Measurements from ENCODE around the gene KCNJ12. TPM values are rescaled to one million over a fixed set of nuclear protein-coding genes. Genes with fewer than 3 reads are reported as not detected.

The KCNJ12 gene
- total and polyA plus RNA-seq, 4 donors, result 2.6 to 7.0 (median 3.4) TPM

- Histone ChIP-seq H3K27me3 (ENCODE audit: control insufficient read depth, insufficient read depth, low read length) (peaks cover 40% of the 10 kb centered on the region), H3K4me3 (ENCODE audit: low read depth, low read length) (no peak overlapping the region), H3K36me3 (ENCODE audit: control insufficient read depth, insufficient read depth, low read length) (peaks cover 6% of the 10 kb centered on the region), H3K27ac (ENCODE audit: low read depth, low read length) (no peak overlapping the region), H3K4me1 (ENCODE audit: control insufficient read depth, insufficient read depth, low read length) (peaks cover 45% of the 10 kb centered on the region), H3K9me3 (ENCODE audit: control insufficient read depth, insufficient read depth, low read length) (no peaks in the 10 kb centered on the region)
- no peak for DNase-seq (ENCODE audit: low read depth in 4 of 6, low spot score in 6 of 6)
- WGBS (ENCODE audit: insufficient coverage), result 84% methylated on average over 5 of the region's 8 CpGs
Observed at GRCh38 chr17:21374441-21375161, 1.6 kb upstream of the KCNJ12 start.

GRCh38 chr17:21375162-21375560, 996 bp upstream of the KCNJ12 start:
- Histone ChIP-seq H3K9me3 (ENCODE audit: control insufficient read depth, insufficient read depth, low read length) (no peaks in the 10 kb centered on the region), H3K4me3 (ENCODE audit: low read depth, low read length) (no peak overlapping the region), H3K4me1 (ENCODE audit: control insufficient read depth, insufficient read depth, low read length) (peaks cover 45% of the 10 kb centered on the region), H3K27ac (ENCODE audit: low read depth, low read length) (no peak overlapping the region), H3K27me3 (ENCODE audit: control insufficient read depth, insufficient read depth, low read length) (peaks cover 40% of the 10 kb centered on the region), H3K36me3 (ENCODE audit: control insufficient read depth, insufficient read depth, low read length) (peaks cover 6% of the 10 kb centered on the region)
- no peak for DNase-seq (ENCODE audit: low read depth in 4 of 6, low spot score in 6 of 6)
- 41% methylated on average over 5 of the region's 7 CpGs for WGBS (ENCODE audit: insufficient coverage)

GRCh38 chr17:21375757-21376080, 438 bp upstream of the KCNJ12 start:
- Histone ChIP-seq H3K4me3 (ENCODE audit: low read depth, low read length) (no peak overlapping the region), H3K36me3 (ENCODE audit: control insufficient read depth, insufficient read depth, low read length) (peaks cover 6% of the 10 kb centered on the region), H3K27ac (ENCODE audit: low read depth, low read length) (no peak overlapping the region), H3K9me3 (ENCODE audit: control insufficient read depth, insufficient read depth, low read length) (no peaks in the 10 kb centered on the region), H3K4me1 (ENCODE audit: control insufficient read depth, insufficient read depth, low read length) (peaks cover 40% of the 10 kb centered on the region), H3K27me3 (ENCODE audit: control insufficient read depth, insufficient read depth, low read length) (peaks cover 40% of the 10 kb centered on the region)
- no peak for DNase-seq (ENCODE audit: low read depth in 4 of 6, low spot score in 6 of 6)
- 43% methylated on average over 11 of the region's 11 CpGs for WGBS (ENCODE audit: insufficient coverage)

- Histone ChIP-seq H3K4me1 (ENCODE audit: control insufficient read depth, insufficient read depth, low read length) (peaks cover 36% of the 10 kb centered on the region), H3K9me3 (ENCODE audit: control insufficient read depth, insufficient read depth, low read length) (no peaks in the 10 kb centered on the region), H3K4me3 (ENCODE audit: low read depth, low read length) (peak overlapping the region; percentile 31), H3K36me3 (ENCODE audit: control insufficient read depth, insufficient read depth, low read length) (peaks cover 6% of the 10 kb centered on the region), H3K27ac (ENCODE audit: low read depth, low read length) (no peak overlapping the region), H3K27me3 (ENCODE audit: control insufficient read depth, insufficient read depth, low read length) (peaks cover 42% of the 10 kb centered on the region)
- WGBS (ENCODE audit: insufficient coverage), result 1% methylated on average over 69 of the region's 80 CpGs
- DNase-seq (ENCODE audit: low read depth in 4 of 6, low spot score in 6 of 6), result peak in 2 of 6 donors; percentile 40 to 49
Observed at GRCh38 chr17:21376759-21377690, 868 bp downstream of the KCNJ12 start.

- DNase-seq (ENCODE audit: low read depth in 4 of 6, low spot score in 6 of 6), result no peak
- Histone ChIP-seq H3K36me3 (ENCODE audit: control insufficient read depth, insufficient read depth, low read length) (peaks cover 6% of the 10 kb centered on the region), H3K9me3 (ENCODE audit: control insufficient read depth, insufficient read depth, low read length) (no peaks in the 10 kb centered on the region), H3K27me3 (ENCODE audit: control insufficient read depth, insufficient read depth, low read length) (peaks cover 42% of the 10 kb centered on the region), H3K4me3 (ENCODE audit: low read depth, low read length) (no peak overlapping the region), H3K27ac (ENCODE audit: low read depth, low read length) (no peak overlapping the region), H3K4me1 (ENCODE audit: control insufficient read depth, insufficient read depth, low read length) (peaks cover 41% of the 10 kb centered on the region)
- WGBS (ENCODE audit: insufficient coverage), result 3% methylated on average over 41 of the region's 43 CpGs
Observed at GRCh38 chr17:21377705-21378396, 1.7 kb downstream of the KCNJ12 start.

GRCh38 chr17:21378553-21378952, 2.4 kb downstream of the KCNJ12 start:
- H3K4me1 ChIP-seq (ENCODE audit: control insufficient read depth, insufficient read depth, low read length), result peaks cover 45% of the 10 kb centered on the region
- WGBS (ENCODE audit: insufficient coverage), result 37% methylated on average over 3 of the region's 5 CpGs
- H3K27ac ChIP-seq (ENCODE audit: low read depth, low read length), result no peak overlapping the region
- peaks cover 42% of the 10 kb centered on the region for H3K27me3 ChIP-seq (ENCODE audit: control insufficient read depth, insufficient read depth, low read length)
- peaks cover 6% of the 10 kb centered on the region for H3K36me3 ChIP-seq (ENCODE audit: control insufficient read depth, insufficient read depth, low read length)
- DNase-seq (ENCODE audit: low read depth in 4 of 6, low spot score in 6 of 6), result no peak
- H3K4me3 ChIP-seq (ENCODE audit: low read depth, low read length), result no peak overlapping the region
- no peaks in the 10 kb centered on the region for H3K9me3 ChIP-seq (ENCODE audit: control insufficient read depth, insufficient read depth, low read length)

- peaks cover 6% of the 10 kb centered on the region for H3K36me3 ChIP-seq (ENCODE audit: control insufficient read depth, insufficient read depth, low read length)
- no peak overlapping the region for H3K27ac ChIP-seq (ENCODE audit: low read depth, low read length)
- H3K4me1 ChIP-seq (ENCODE audit: control insufficient read depth, insufficient read depth, low read length), result peaks cover 46% of the 10 kb centered on the region
- no peak overlapping the region for H3K4me3 ChIP-seq (ENCODE audit: low read depth, low read length)
- H3K9me3 ChIP-seq (ENCODE audit: control insufficient read depth, insufficient read depth, low read length), result no peaks in the 10 kb centered on the region
- WGBS (ENCODE audit: insufficient coverage), result 65% methylated on average over 17 of the region's 17 CpGs
- H3K27me3 ChIP-seq (ENCODE audit: control insufficient read depth, insufficient read depth, low read length), result peaks cover 42% of the 10 kb centered on the region
- DNase-seq (ENCODE audit: low read depth in 4 of 6, low spot score in 6 of 6), result no peak
Observed at GRCh38 chr17:21379080-21379711, 3.0 kb downstream of the KCNJ12 start.

GRCh38 chr17:21380659-21381058, 4.5 kb downstream of the KCNJ12 start:
- Histone ChIP-seq H3K36me3 (ENCODE audit: control insufficient read depth, insufficient read depth, low read length) (peaks cover 8% of the 10 kb centered on the region), H3K4me1 (ENCODE audit: control insufficient read depth, insufficient read depth, low read length) (peaks cover 39% of the 10 kb centered on the region), H3K27ac (ENCODE audit: low read depth, low read length) (no peak overlapping the region), H3K9me3 (ENCODE audit: control insufficient read depth, insufficient read depth, low read length) (no peaks in the 10 kb centered on the region), H3K27me3 (ENCODE audit: control insufficient read depth, insufficient read depth, low read length) (peaks cover 32% of the 10 kb centered on the region), H3K4me3 (ENCODE audit: low read depth, low read length) (no peak overlapping the region)
- no peak for DNase-seq (ENCODE audit: low read depth in 4 of 6, low spot score in 6 of 6)
- 80% methylated on average over 3 of the region's 3 CpGs for WGBS (ENCODE audit: insufficient coverage)

GRCh38 chr17:21381076-21381706, 5.0 kb downstream of the KCNJ12 start:
- H3K4me3 ChIP-seq (ENCODE audit: low read depth, low read length), result no peak overlapping the region
- no peak for DNase-seq (ENCODE audit: low read depth in 4 of 6, low spot score in 6 of 6)
- H3K9me3 ChIP-seq (ENCODE audit: control insufficient read depth, insufficient read depth, low read length), result no peaks in the 10 kb centered on the region
- WGBS (ENCODE audit: insufficient coverage), result 95% methylated on average over 6 of the region's 6 CpGs
- H3K27me3 ChIP-seq (ENCODE audit: control insufficient read depth, insufficient read depth, low read length), result peaks cover 30% of the 10 kb centered on the region
- H3K4me1 ChIP-seq (ENCODE audit: control insufficient read depth, insufficient read depth, low read length), result peaks cover 35% of the 10 kb centered on the region
- H3K36me3 ChIP-seq (ENCODE audit: control insufficient read depth, insufficient read depth, low read length), result peaks cover 8% of the 10 kb centered on the region
- H3K27ac ChIP-seq (ENCODE audit: low read depth, low read length), result no peak overlapping the region
